Measurements from ENCODE around the gene NQO1.
"Not testable (repeated sequence)": the region's sequence is repeated elsewhere in the genome, so short reads cannot be mapped to it uniquely, and the experiment has no call there.

NQO1 gene

GRCh38 chr16:69726313-69727060 lies at the start of gene NQO1:
Gene NQO1 (minus strand): TSS chr16:69726560. CDS start chr16:69726439, 121 bp downstream.
- DNase-seq (ENCODE audit: low spot score) (peak; percentile 96), FAIRE-seq (no peak)

- no peak for FAIRE-seq
- no peak for DNase-seq (ENCODE audit: low spot score)
These were observed 49.2 kb upstream of the NQO1 start for GRCh38 chr16:69775563-69775962.

DNA sequence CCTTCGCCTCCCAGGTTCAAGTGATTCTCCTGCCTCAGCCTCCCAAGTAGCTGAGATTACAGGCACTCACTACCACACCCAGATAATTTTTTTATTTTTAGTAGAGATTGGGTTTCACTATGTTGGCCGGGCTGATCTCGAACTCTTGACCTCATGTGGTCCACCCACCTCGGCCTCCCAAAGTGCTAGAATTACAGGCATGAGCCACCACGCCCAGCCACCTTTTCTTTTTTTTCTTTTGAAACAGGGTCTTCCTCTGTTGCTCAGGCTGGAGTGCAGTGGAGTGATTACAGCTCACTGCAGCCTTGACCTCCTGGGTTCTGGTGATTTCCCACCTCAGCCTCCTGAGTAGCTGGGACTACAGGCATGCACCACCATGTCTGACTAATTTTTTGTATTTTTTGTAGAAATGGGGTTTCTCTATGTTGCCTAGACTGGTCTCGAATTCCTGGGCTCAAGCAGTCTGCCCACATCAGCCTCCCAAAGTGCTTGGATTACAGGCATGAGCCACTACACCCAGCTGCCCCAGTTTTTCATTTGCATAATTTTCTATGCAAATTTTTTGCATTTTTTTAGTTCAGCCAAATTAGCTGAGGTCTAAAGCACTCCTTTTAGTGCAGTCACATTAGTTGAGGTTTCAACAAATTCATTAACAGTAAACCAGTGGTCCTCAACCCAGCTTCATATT lies 47.0 kb upstream of the NQO1 start:
- FAIRE-seq = no peak

DNA sequence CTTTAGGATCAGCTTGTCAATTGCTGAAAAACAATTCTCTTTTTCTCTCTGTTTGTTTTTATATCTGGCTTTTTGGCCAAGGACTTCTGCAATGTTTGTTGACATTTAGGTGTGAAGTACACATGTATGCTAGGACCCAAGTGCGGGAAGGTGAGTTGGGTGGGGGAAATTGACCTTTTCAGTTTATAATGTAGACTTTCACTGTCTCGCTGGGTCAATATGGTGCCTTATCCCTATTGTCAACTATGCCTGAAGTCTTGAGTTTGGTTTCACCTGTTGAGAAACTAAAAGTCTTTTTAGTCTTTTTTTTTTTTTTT lies 45.2 kb upstream of the NQO1 start:
- FAIRE-seq (no peak), DNase-seq (ENCODE audit: low spot score) (no peak)

More for the DNA sequence above, 47.0 kb upstream of the NQO1 start:
- no peak for DNase-seq (ENCODE audit: low spot score)

DNA sequence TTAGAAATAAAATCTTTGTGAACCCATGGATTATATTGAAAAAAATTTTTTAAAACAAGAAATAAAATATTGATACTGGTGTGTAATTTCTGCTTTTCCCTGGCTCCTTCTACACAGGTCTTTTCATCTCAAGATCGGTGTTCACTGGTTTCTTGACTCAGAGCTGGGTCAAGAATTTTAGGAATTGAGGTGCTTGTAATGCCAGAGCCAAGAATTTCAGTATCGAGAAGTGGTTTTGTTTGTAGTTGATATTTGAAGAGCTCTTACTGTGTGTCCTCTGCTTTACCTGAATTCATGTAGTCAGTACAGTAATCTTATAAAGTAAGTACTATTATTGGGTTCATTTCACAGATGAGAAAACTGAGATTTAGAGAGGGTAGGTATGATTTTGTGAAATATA lies 43.0 kb upstream of the NQO1 start:
- DNase-seq (ENCODE audit: low spot score) (no peak), FAIRE-seq (no peak)

GRCh38 chr16:69768666-69769065 lies 42.3 kb upstream of the NQO1 start:
- FAIRE-seq (no peak), DNase-seq (ENCODE audit: low spot score) (no peak)

DNA sequence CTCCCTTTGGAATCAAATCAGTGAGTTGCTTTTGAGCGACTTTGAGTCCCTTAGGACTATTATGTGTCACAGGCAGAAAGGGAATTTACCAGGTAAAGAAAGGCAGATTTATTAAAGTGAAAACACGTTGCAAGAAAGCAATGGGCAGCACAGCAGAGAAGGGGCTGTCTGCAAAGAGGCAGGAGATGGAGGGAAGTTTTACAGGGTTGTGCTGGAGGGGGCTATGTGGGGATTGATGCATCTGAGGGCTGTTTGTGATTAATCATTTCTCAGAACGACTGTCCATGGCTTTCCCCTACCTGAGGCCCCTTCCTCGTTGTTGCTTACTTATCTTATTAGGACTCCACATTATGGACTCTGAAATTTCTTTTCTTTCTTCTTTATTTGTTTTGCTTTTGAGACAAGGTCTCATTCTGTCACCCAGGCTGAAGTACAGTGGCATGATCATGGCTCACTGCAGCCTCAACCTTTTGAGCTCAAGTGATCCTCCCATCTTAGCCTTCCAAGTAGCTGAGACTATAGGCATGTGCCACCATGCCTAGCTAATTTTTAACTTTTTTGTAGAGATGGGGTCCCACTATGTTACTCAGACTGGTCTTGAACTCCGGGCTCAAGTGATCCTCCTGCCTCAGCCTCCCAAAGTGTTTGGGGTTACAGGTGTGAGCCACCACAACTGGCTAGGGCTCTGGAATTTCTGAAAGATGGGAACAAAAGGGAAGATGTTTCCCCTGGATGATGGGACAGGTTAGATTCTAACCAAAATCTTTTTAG lies 41.3 kb upstream of the NQO1 start:
- DNase-seq (ENCODE audit: low spot score) = no peak
- no peak for FAIRE-seq

DNA sequence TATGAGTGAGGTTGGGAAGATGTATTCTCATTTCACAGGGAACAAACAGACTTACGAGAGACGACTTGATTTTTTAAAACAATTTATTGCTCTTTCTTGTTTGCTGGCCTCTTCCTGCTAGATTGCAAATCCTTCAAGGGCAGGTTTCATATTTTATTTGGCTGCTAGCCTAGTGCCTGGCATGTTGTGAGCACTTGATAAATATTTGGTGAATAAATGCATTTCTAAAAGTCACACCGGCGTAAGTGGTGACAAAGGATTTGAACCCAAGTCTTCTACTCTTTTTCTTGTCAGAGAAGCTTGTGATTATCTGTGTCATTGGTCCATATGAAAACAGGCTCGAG lies 37.2 kb upstream of the NQO1 start:
- no peak for DNase-seq (ENCODE audit: low spot score)
- no peak for FAIRE-seq

DNA sequence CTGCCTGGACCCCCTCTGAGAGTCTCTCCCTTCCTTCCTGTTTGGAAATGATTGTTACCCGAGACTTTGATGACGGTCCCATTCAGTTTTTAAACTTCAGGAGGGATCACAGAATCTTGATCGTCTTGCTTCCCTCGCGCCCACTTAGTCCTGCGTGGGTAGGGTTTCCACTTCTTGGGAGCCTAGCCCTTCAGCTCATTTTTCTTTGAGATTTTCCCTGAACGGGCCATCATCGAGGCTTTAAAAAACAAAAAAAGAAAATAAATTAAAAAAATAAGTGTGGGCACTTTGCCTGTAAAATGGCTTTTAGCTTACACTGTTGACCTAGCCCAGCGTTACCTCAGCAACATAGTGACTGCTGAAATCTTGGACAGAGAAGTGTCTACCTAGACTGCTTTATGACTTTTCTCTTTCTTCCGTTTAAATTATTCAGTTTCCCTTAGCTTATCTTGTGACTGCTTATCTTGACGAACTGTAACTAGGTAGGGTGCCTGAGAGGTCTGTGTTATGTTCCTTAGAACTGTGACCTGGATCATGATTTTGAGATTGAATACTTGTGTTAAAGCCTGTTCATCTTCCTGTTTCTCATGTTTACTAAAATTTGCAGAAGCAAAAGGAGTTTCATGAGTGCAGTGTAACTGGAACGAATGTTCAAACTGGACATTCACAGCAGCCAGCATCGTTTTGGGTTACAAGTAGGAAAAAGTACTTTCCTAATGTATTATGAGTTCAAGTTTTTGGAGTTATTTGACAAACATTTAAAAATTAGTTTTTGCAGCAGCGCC lies 36.6 kb upstream of the NQO1 start:
- DNase-seq (ENCODE audit: low spot score) = peak; percentile 10
- no peak for FAIRE-seq

GRCh38 chr16:69761983-69762813 lies 35.8 kb upstream of the NQO1 start, which contains the start of gene WWP2:
Gene WWP2 (plus strand): TSS chr16:69762332. CDS start chr16:69787011, 24,679 bp downstream.
- FAIRE-seq = peak; percentile 17
- DNase-seq (ENCODE audit: low spot score) = peak; percentile 93

GRCh38 chr16:69757375-69757774 lies 31.0 kb upstream of the NQO1 start:
- not testable (repeated sequence) for DNase-seq (ENCODE audit: low spot score); FAIRE-seq

GRCh38 chr16:69756705-69757104 lies 30.3 kb upstream of the NQO1 start:
- DNase-seq (ENCODE audit: low spot score) = no peak
- FAIRE-seq = no peak

DNA sequence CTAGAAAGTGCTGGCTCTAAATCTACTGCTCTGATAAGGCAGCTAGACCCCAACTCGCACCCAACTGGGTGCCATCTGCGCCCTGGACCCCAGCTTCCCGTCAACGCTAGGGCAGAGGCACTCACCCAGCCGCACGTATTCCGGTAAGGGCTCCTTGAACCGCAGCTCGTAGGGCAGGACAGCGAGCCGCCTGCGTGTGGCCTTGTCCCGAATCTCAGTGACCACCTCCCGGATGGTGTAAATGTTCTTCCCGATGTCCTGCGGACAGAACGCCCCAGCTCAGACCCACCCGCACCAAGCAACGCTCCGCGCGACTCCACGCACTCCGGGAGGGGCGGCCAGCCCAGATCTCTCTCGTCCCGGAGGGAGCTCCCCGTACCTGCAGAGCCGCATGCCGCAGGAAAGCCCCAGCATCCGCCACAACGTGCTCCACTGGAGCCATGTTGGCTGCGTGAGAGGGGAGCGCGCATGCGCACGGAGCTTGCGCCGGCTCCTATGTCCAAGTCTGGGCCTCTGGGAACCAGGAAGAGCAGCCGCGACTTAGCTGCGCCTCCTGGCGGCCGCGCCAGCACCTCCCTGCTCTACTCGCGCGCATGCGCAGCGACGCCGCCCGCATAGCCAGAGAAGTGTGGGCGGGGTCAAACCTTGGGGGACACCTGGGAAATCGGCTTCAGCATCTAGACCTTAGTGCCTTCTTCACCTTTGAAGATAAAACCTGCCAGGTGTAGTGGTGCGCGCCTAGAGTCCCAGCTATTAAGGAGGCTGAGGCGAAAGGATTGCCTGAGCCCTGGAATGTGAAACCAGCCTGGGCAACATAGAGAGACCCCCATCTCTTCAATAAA lies 28.3 kb upstream of the NQO1 start, which contains the start of gene NOB1:
TSS of gene NOB1 (minus strand) at position 458 of the 842 bp plus-strand sequence. CDS start at position 442, 16 bp downstream.
- DNase-seq (ENCODE audit: low spot score) = peak; percentile 98
- no peak for FAIRE-seq

- no peak for FAIRE-seq
- DNase-seq (ENCODE audit: low spot score) = no peak
These were observed 27.7 kb upstream of the NQO1 start for GRCh38 chr16:69754143-69754468.

- DNase-seq (ENCODE audit: low spot score) (no peak), FAIRE-seq (no peak)
These were observed 22.5 kb upstream of the NQO1 start for GRCh38 chr16:69748694-69749345.

DNA sequence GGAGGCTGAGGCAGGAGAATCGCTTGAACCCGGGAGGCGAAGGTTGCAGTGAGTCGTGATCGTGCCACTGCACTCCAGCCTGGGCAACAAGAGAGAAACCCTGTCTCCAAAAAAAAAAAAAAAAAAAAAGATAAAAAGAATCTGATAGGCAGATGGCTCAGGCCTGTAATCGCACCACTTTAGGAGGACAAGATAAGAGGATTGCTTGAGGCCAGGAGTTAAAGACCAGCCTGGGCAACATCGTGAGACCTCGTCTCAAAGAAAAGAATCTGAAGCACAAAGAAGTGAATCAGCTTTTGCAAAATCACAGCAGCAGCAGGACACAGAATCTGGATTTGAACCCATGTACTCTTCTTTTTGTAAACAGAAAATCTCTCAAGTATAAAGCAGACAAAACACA lies 20.8 kb upstream of the NQO1 start:
- no peak for FAIRE-seq

DNA sequence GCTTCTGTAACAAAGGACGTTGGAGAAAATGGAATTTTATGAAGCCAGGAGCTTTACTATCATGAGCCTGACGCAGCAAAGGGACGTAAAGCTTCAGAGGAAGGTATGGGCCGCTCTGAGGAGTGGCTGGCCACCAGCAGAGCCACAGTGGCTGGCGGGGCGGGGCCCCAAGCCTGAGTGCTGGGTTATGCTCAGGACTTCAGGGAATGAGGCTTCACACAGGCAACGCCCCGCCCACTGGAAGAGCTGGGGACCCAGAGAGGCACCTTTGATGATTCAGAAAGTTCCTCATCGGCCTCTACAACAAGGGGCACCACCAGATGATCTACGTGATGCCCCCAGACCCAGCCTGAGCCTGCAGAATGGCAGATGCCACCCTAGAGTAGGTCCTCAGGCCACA lies 19.6 kb upstream of the NQO1 start:
- DNase-seq (ENCODE audit: low spot score) = no peak
- no peak for FAIRE-seq

More for the DNA sequence above, 20.8 kb upstream of the NQO1 start:
- DNase-seq (ENCODE audit: low spot score) = no peak

- DNase-seq (ENCODE audit: low spot score) (no peak), FAIRE-seq (no peak)
These were observed 18.9 kb upstream of the NQO1 start for GRCh38 chr16:69745232-69745612.
